ENCODE results near the gene SLCO1C1.

DNA sequence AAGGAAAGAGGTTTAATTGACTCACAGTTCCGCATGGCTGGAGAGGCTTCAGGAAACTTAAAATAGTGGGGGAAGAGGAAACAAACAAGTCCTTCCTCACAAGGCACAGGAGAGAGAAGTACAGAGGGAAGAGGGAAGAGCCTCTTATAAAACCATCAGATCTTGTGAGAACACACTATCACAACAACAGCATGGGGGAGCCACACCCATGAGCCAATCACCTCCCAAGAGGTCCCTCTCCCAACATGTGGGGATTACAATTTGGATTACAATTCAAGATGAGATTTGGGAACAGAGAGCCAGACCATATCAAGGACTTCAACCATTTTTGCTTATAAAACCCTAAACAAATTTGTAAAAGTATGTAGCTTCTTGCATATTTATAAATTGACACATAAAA is 45.8 kb downstream of the SLCO1C1 start:
- TF ChIP-seq, protein P1, sequence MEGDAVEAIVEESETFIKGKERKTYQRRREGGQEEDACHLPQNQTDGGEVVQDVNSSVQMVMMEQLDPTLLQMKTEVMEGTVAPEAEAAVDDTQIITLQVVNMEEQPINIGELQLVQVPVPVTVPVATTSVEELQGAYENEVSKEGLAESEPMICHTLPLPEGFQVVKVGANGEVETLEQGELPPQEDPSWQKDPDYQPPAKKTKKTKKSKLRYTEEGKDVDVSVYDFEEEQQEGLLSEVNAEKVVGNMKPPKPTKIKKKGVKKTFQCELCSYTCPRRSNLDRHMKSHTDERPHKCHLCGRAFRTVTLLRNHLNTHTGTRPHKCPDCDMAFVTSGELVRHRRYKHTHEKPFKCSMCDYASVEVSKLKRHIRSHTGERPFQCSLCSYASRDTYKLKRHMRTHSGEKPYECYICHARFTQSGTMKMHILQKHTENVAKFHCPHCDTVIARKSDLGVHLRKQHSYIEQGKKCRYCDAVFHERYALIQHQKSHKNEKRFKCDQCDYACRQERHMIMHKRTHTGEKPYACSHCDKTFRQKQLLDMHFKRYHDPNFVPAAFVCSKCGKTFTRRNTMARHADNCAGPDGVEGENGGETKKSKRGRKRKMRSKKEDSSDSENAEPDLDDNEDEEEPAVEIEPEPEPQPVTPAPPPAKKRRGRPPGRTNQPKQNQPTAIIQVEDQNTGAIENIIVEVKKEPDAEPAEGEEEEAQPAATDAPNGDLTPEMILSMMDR (optimal IDR thresholded peaks at IDR 0.05 in 1 of 3, IDR thresholded peaks at IDR 0.05 in 1 of 3, conservative IDR thresholded peaks at IDR 0.05 in 1 of 3; ENCODE audit: extremely low read depth in 1 of 3, insufficient read depth in 2 of 3, low read length in 3 of 3), result no peak
- no peak for TF ChIP-seq EZH2 (IDR thresholded peaks at IDR 0.05; ENCODE audit: low read length)
